SK-N-SH (cell line): Measurements from ENCODE around the gene ARL4A.

ENCODE experiments used
- CTCF ChIP-seq: fragments of 200-600 bp; sonication (generic); IDR thresholded peaks from 2 replicates; pipeline ENCODE4 v1.6.1; 2017; ENCODE audit warnings: antibody characterized with exemption, mild to moderate bottlenecking, moderate library complexity
- ELF1 ChIP-seq: IDR thresholded peaks from 2 replicates; pipeline ENCODE4 v1.4.0; 2012
- EP300 ChIP-seq, 2 experiments: IDR thresholded peaks; 2 replicates each; pipeline versions ENCODE4 v1.4.0 to v1.6.1; 2012; ENCODE audit warnings: borderline replicate concordance in 1 of 2, low read depth in 1 of 2, low read length in 1 of 2
- FOXM1 ChIP-seq: IDR thresholded peaks from 2 replicates; pipeline ENCODE4 v1.4.0; 2012; ENCODE audit warnings: low read depth, mild to moderate bottlenecking
- MAX ChIP-seq: IDR thresholded peaks from 2 replicates; pipeline ENCODE4 v1.4.0; 2012; ENCODE audit warnings: low read depth
- MEF2A ChIP-seq: IDR thresholded peaks from 2 replicates; pipeline ENCODE4 v1.4.0; 2012; ENCODE audit warnings: low read depth, borderline replicate concordance
- MXI1 ChIP-seq: IDR thresholded peaks from 2 replicates; pipeline ENCODE4 v1.6.1; 2012; ENCODE audit warnings: mild to moderate bottlenecking, low read depth, low read length, improper control_type of control experiment
- POLR2AphosphoS5 ChIP-seq: IDR thresholded peaks from 2 replicates; pipeline ENCODE4 v1.6.1; 2012; ENCODE audit warnings: low read depth, low read length
- SMC3 ChIP-seq: IDR thresholded peaks from 2 replicates; pipeline ENCODE4 v1.6.1; 2012; ENCODE audit warnings: low read depth, low read length, improper control_type of control experiment
- TEAD4 ChIP-seq: IDR thresholded peaks from 2 replicates; pipeline ENCODE4 v1.4.0; 2012; ENCODE audit warnings: mild to moderate bottlenecking, borderline replicate concordance; ENCODE audit not compliant: insufficient read depth
- USF2 ChIP-seq: fragments of 150-350 bp; IDR thresholded peaks from 2 replicates; pipeline ENCODE4 v1.6.1; 2017; ENCODE audit warnings: antibody characterized with exemption, low read length, low read depth, borderline replicate concordance
- TF ChIP-seq, protein P1 (sequence below): IDR thresholded peaks from 2 replicates; pipeline ENCODE4 v1.4.0; 2012; ENCODE audit warnings: low read depth, borderline replicate concordance

GRCh38 chr7:12725575-12726316, 38.3 kb downstream of the ARL4A start:
- TF ChIP-seq CTCF = no peak
- TF ChIP-seq, protein P1, sequence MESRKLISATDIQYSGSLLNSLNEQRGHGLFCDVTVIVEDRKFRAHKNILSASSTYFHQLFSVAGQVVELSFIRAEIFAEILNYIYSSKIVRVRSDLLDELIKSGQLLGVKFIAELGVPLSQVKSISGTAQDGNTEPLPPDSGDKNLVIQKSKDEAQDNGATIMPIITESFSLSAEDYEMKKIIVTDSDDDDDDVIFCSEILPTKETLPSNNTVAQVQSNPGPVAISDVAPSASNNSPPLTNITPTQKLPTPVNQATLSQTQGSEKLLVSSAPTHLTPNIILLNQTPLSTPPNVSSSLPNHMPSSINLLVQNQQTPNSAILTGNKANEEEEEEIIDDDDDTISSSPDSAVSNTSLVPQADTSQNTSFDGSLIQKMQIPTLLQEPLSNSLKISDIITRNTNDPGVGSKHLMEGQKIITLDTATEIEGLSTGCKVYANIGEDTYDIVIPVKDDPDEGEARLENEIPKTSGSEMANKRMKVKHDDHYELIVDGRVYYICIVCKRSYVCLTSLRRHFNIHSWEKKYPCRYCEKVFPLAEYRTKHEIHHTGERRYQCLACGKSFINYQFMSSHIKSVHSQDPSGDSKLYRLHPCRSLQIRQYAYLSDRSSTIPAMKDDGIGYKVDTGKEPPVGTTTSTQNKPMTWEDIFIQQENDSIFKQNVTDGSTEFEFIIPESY = no peak
- no peak for TF ChIP-seq POLR2AphosphoS5
- no peak for TF ChIP-seq MEF2A
- no peak for TF ChIP-seq USF2
- no peak for TF ChIP-seq MXI1
- no peak for TF ChIP-seq ELF1
- TF ChIP-seq MAX = no peak
- TF ChIP-seq SMC3 = no peak
- TF ChIP-seq TEAD4 = no peak
- TF ChIP-seq EP300 (IDR thresholded peaks at IDR 0.05; ENCODE audit: borderline replicate concordance in 1 of 2, low read depth in 1 of 2, low read length in 1 of 2) = no peak
- TF ChIP-seq FOXM1 = no peak
